DOHH2 (cell line): ENCODE results near the gene MSI1.

Experiments used
- H3F3A ChIP-seq: fragments of 200-600 bp; sonication (generic), shearing (Covaris generic); 2 replicates; pipeline ENCODE4 v1.6.0; 2016; ENCODE audit warnings: antibody characterized with exemption, mild to moderate bottlenecking; ENCODE audit not compliant: control insufficient read depth, insufficient read depth
- H3K27ac ChIP-seq: fragments of 200-600 bp; sonication (generic); 2 replicates; pipeline ENCODE4 v1.5.1; 2014; ENCODE audit warnings: low read depth, mild to moderate bottlenecking, low read length, moderate library complexity
- H3K27me3 ChIP-seq: fragments of 200-600 bp; sonication (generic); 2 replicates; pipeline ENCODE4 v1.6.1; 2014; ENCODE audit warnings: mild to moderate bottlenecking, low read length, mixed read lengths; ENCODE audit not compliant: control insufficient read depth
- H3K36me3 ChIP-seq: fragments of 200-600 bp; sonication (generic); 2 replicates; pipeline ENCODE4 v1.6.1; 2014; ENCODE audit warnings: mild to moderate bottlenecking, low read length, moderate library complexity, mixed read lengths; ENCODE audit not compliant: control insufficient read depth
- H3K4me1 ChIP-seq: fragments of 200-600 bp; sonication (generic); 2 replicates; pipeline ENCODE4 v1.6.1; 2014; ENCODE audit warnings: mild to moderate bottlenecking, low read length, mixed read lengths; ENCODE audit not compliant: control insufficient read depth
- H3K4me2 ChIP-seq: fragments of 200-600 bp; sonication (generic); 2 replicates; pipeline ENCODE4 v1.6.0; 2014; ENCODE audit warnings: mild to moderate bottlenecking, low read length, moderate library complexity
- H3K4me3 ChIP-seq: fragments of 200-600 bp; sonication (generic); 2 replicates; pipeline ENCODE4 v1.5.1; 2014; ENCODE audit warnings: mild to moderate bottlenecking, low read length, mixed read lengths
- H3K79me2 ChIP-seq: fragments of 200-600 bp; sonication (generic); 2 replicates; pipeline ENCODE4 v1.6.1; 2014; ENCODE audit warnings: mild to moderate bottlenecking, low read length, mixed read lengths; ENCODE audit not compliant: control insufficient read depth
- H3K9me2 ChIP-seq: fragments of 200-600 bp; sonication (generic); replicated peaks from 2 replicates; pipeline ENCODE4 v1.6.1; 2014; ENCODE audit warnings: mild to moderate bottlenecking, low read length, mixed read lengths; ENCODE audit not compliant: control insufficient read depth
- H3K9me3 ChIP-seq: fragments of 200-600 bp; sonication (generic); 2 replicates; pipeline ENCODE4 v1.6.1; 2014; ENCODE audit warnings: antibody characterized with exemption, low read length, mixed read lengths; ENCODE audit not compliant: control insufficient read depth, insufficient read depth
- H4K20me1 ChIP-seq: fragments of 200-600 bp; sonication (generic); 2 replicates; pipeline ENCODE4 v1.6.0; 2014; ENCODE audit warnings: low read depth, mild to moderate bottlenecking, antibody characterized with exemption, low read length, moderate library complexity; ENCODE audit not compliant: control insufficient read depth, insufficient read depth
- CTCF ChIP-seq: fragments of 200-600 bp; sonication (generic); IDR thresholded peaks from one replicate; pipeline ENCODE4 v1.5.1; 2014; ENCODE audit warnings: antibody characterized with exemption, mild to moderate bottlenecking, low read depth, low read length; ENCODE audit not compliant: poor library complexity, severe bottlenecking
- EZH2phosphoT487 ChIP-seq: fragments of 200-600 bp; sonication (generic); IDR thresholded peaks from 2 replicates; pipeline ENCODE4 v1.6.1; 2017; ENCODE audit warnings: borderline replicate concordance, mild to moderate bottlenecking, antibody characterized with exemption, low read length, moderate library complexity, mixed read lengths

The MSI1 gene

GRCh38 chr12:120358412-120359100, 10.4 kb downstream of the MSI1 start:
- Histone ChIP-seq H3K27me3 (peaks cover 5% of the 10 kb centered on the region; the same call in 1 of the 2 replicates), H4K20me1 (no peaks in the 10 kb centered on the region), H3K79me2 (no peaks in the 10 kb centered on the region), H3K36me3 (no peaks in the 10 kb centered on the region), H3K4me2 (no peak overlapping the region), H3K27ac (no peak overlapping the region), H3K4me1 (no peaks in the 10 kb centered on the region), H3K9me3 (no peaks in the 10 kb centered on the region), H3F3A (no peaks in the 10 kb centered on the region), H3K4me3 (no peak overlapping the region), H3K9me2 (no peaks in the 10 kb centered on the region)
- TF ChIP-seq EZH2phosphoT487 (no peak), CTCF (no peak)

- TF ChIP-seq EZH2phosphoT487 (no peak), CTCF (no peak)
- Histone ChIP-seq H3F3A (no peaks in the 10 kb centered on the region), H3K27me3 (peaks cover 5% of the 10 kb centered on the region; the same call in 1 of the 2 replicates), H3K9me2 (no peaks in the 10 kb centered on the region), H3K36me3 (no peaks in the 10 kb centered on the region), H3K4me3 (no peak overlapping the region), H3K27ac (no peak overlapping the region), H3K79me2 (no peaks in the 10 kb centered on the region), H3K9me3 (no peaks in the 10 kb centered on the region), H4K20me1 (no peaks in the 10 kb centered on the region), H3K4me2 (no peak overlapping the region), H3K4me1 (no peaks in the 10 kb centered on the region)
These were observed 11.9 kb downstream of the MSI1 start for GRCh38 chr12:120357104-120357503.

GRCh38 chr12:120356567-120357030, 12.4 kb downstream of the MSI1 start:
- TF ChIP-seq EZH2phosphoT487 (no peak), CTCF (peak; percentile 95)
- H3F3A ChIP-seq: no peaks in the 10 kb centered on the region
- H3K27ac ChIP-seq: no peak overlapping the region
- H3K79me2 ChIP-seq: no peaks in the 10 kb centered on the region
- H3K27me3 ChIP-seq: peaks cover 5% of the 10 kb centered on the region; the same call in 1 of the 2 replicates
- H3K9me2 ChIP-seq: no peaks in the 10 kb centered on the region
- no peak overlapping the region for H3K4me2 ChIP-seq
- no peak overlapping the region for H3K4me3 ChIP-seq
- no peaks in the 10 kb centered on the region for H3K4me1 ChIP-seq
- H3K36me3 ChIP-seq: no peaks in the 10 kb centered on the region
- H4K20me1 ChIP-seq: no peaks in the 10 kb centered on the region
- H3K9me3 ChIP-seq: no peaks in the 10 kb centered on the region
